ENCODE measurements around the gene KCNJ9.
A peak's percentile ranks its signal among the peaks of the same experiment; 100 is the strongest.

Gene KCNJ9

GRCh38 chr1:160089883-160090282 lies 8.5 kb downstream of the KCNJ9 start:
- no peak for DNase-seq

GRCh38 chr1:160090760-160091159 lies 9.4 kb downstream of the KCNJ9 start:
- DNase-seq: no peak

GRCh38 chr1:160091666-160092223 lies 10.4 kb downstream of the KCNJ9 start:
- DNase-seq: no peak

GRCh38 chr1:160092366-160093068 lies 11.2 kb downstream of the KCNJ9 start:
- DNase-seq: no peak

- DNase-seq: no peak
Observed at GRCh38 chr1:160093069-160093395, 11.7 kb downstream of the KCNJ9 start.

- no peak for DNase-seq
Observed at GRCh38 chr1:160093624-160094290, 12.4 kb downstream of the KCNJ9 start.

GRCh38 chr1:160094291-160094625 lies 12.9 kb downstream of the KCNJ9 start:
- no peak for DNase-seq

- no peak for DNase-seq
Observed at GRCh38 chr1:160094806-160095205, 13.5 kb downstream of the KCNJ9 start.

GRCh38 chr1:160095382-160096105 lies 14.2 kb downstream of the KCNJ9 start:
- no peak for DNase-seq

GRCh38 chr1:160096274-160097116 lies 15.2 kb downstream of the KCNJ9 start:
- DNase-seq: no peak

- DNase-seq: no peak
Observed at GRCh38 chr1:160097151-160097910, 16.0 kb downstream of the KCNJ9 start.

- peak; percentile 62 for DNase-seq
Observed at GRCh38 chr1:160097911-160098851, 16.8 kb downstream of the KCNJ9 start, which contains the start of gene IGSF8. IGSF8 (minus strand) TSS chr1:160098619; CDS start chr1:160098472, 147 bp downstream.

- peak; percentile 72 for DNase-seq
Observed at GRCh38 chr1:160098852-160099561, 17.7 kb downstream of the KCNJ9 start.

- DNase-seq: no peak
Observed at GRCh38 chr1:160099716-160100375, 18.5 kb downstream of the KCNJ9 start.

- peak; percentile 35 for DNase-seq
Observed at GRCh38 chr1:160101037-160101716, 19.8 kb downstream of the KCNJ9 start.

GRCh38 chr1:160101717-160102522 lies 20.6 kb downstream of the KCNJ9 start:
- no peak for DNase-seq

- no peak for DNase-seq
Observed at GRCh38 chr1:160103658-160104408, 22.5 kb downstream of the KCNJ9 start.

Data from NCI-H2029 treated with DMSO at 0.1 percent for 48 hours (cell line).